NCI-H2227 (cell line): Measurements from ENCODE around the gene ETFBKMT.
"Not testable (repeated sequence)": the region's sequence is repeated elsewhere in the genome, so short reads cannot be mapped to it uniquely, and the experiment has no call there.

ENCODE experiments used
- DNase-seq: peaks from one replicate; lab custom pipeline; 2025; ENCODE audit not compliant: unreplicated experiment; lab: John Stamatoyannopoulos, UW

Gene ETFBKMT

GRCh38 chr12:31716998-31717397 lies 57.5 kb downstream of the ETFBKMT start:
- DNase-seq, result not testable (repeated sequence)

GRCh38 chr12:31718542-31719198 lies 59.2 kb downstream of the ETFBKMT start:
- not testable (repeated sequence) for DNase-seq

GRCh38 chr12:31722580-31722979 lies 63.1 kb downstream of the ETFBKMT start:
- DNase-seq, result no peak
